Smooth muscle cell (in vitro differentiated cells): Measurements from ENCODE around the gene FTO. TPM values are rescaled to one million over a fixed set of nuclear protein-coding genes. Genes with fewer than 3 reads are reported as not detected.

Source experiments
- DNase-seq: peaks from one replicate; lab custom pipeline; 2025; ENCODE audit not compliant: unreplicated experiment; lab: John Stamatoyannopoulos, UW
- H2AFZ ChIP-seq: fragments of 200-600 bp; sonication (generic); 2 replicates; pipeline ENCODE4 v1.6.0; 2016; ENCODE audit warnings: antibody characterized with exemption, low read depth, mild to moderate bottlenecking
- H3F3A ChIP-seq: fragments of 200-600 bp; sonication (generic); 2 replicates; pipeline ENCODE4 v1.6.0; 2017; ENCODE audit warnings: antibody characterized with exemption, low read depth
- H3K27ac ChIP-seq: fragments of 200-600 bp; sonication (generic); 2 replicates; pipeline ENCODE4 v1.5.1; 2016; ENCODE audit warnings: low read depth, mild to moderate bottlenecking
- H3K27me3 ChIP-seq: fragments of 200-600 bp; sonication (generic); 2 replicates; pipeline ENCODE4 v1.6.1; 2016; ENCODE audit warnings: low read depth, mild to moderate bottlenecking
- H3K36me3 ChIP-seq: fragments of 200-600 bp; sonication (generic); 2 replicates; pipeline ENCODE4 v1.5.1; 2016; ENCODE audit warnings: low read depth
- H3K4me1 ChIP-seq: fragments of 200-600 bp; sonication (generic); 2 replicates; pipeline ENCODE4 v1.5.1; 2016; ENCODE audit warnings: low read depth
- H3K4me2 ChIP-seq: fragments of 200-600 bp; sonication (generic); 2 replicates; pipeline ENCODE4 v1.6.0; 2016; ENCODE audit warnings: mild to moderate bottlenecking
- H3K4me3 ChIP-seq: fragments of 200-600 bp; sonication (generic); 2 replicates; pipeline ENCODE4 v1.5.1; 2016; ENCODE audit warnings: mild to moderate bottlenecking
- H3K79me2 ChIP-seq: fragments of 200-600 bp; sonication (generic); 2 replicates; pipeline ENCODE4 v1.6.0; 2016; ENCODE audit warnings: low read depth, mild to moderate bottlenecking
- H3K9ac ChIP-seq: fragments of 200-600 bp; sonication (generic); 2 replicates; pipeline ENCODE4 v1.6.0; 2016; ENCODE audit warnings: low read depth
- H3K9me3 ChIP-seq: fragments of 200-600 bp; sonication (generic); replicated peaks from 2 replicates; pipeline ENCODE4 v1.5.1; 2016; ENCODE audit warnings: low read depth
- H4K20me1 ChIP-seq: fragments of 200-600 bp; sonication (generic); 2 replicates; pipeline ENCODE4 v1.6.0; 2016; ENCODE audit warnings: low read depth
- CTCF ChIP-seq: fragments of 200-600 bp; sonication (generic); IDR thresholded peaks from 2 replicates; pipeline ENCODE4 v1.5.1; 2017; ENCODE audit warnings: borderline replicate concordance, mild to moderate bottlenecking, antibody characterized with exemption; ENCODE audit not compliant: insufficient read depth, poor library complexity, severe bottlenecking
- WGBS: methylation state at CpG from one replicate; pipeline ENCODE4 v1.1.7; 2016; ENCODE audit warnings: low lambda C conversion rate; 5-methylcytosine and 5-hydroxymethylcytosine counted together
- polyA plus RNA-seq: library from polyadenylated mRNA; unstranded; fragments of >200 nt; fragmentation: Nextera tagmentation; extraction: Ambion mirVana; gene quantifications from 2 replicates; pipeline ENCODE4 v1.2.1, GENCODE V29; 2016
- total RNA-seq: library from RNA; depleted of rRNA; stranded (reverse); fragments of >200 nt; gene quantifications from 2 replicates; pipeline ENCODE4 v1.2.3, GENCODE V29; 2014

The FTO gene
- total and polyA plus RNA-seq, 2 experiments from 2014 or later, result 81.1 to 89.9 TPM

- no peaks in the 10 kb centered on the region for H4K20me1 ChIP-seq
- H2AFZ ChIP-seq, result no peak overlapping the region
- no peaks in the 10 kb centered on the region for H3F3A ChIP-seq
- H3K27ac ChIP-seq, result no peak overlapping the region
- no peaks in the 10 kb centered on the region for H3K9me3 ChIP-seq
- no peak for TF ChIP-seq CTCF
- no peaks in the 10 kb centered on the region for H3K4me1 ChIP-seq
- DNase-seq, result no peak
- no peaks in the 10 kb centered on the region for H3K27me3 ChIP-seq
- H3K36me3 ChIP-seq, result no peaks in the 10 kb centered on the region
- no peaks in the 10 kb centered on the region for H3K79me2 ChIP-seq
- H3K4me3 ChIP-seq, result no peak overlapping the region
- H3K9ac ChIP-seq, result no peak overlapping the region
- 89% methylated on average over 13 of the region's 13 CpGs for WGBS
- H3K4me2 ChIP-seq, result no peak overlapping the region
These were observed 440.1 kb downstream of the FTO start for GRCh38 chr16:54143934-54144571.

GRCh38 chr16:54144572-54144947, 440.6 kb downstream of the FTO start:
- WGBS, result 94% methylated on average over 7 of the region's 7 CpGs
- H3K79me2 ChIP-seq, result no peaks in the 10 kb centered on the region
- H2AFZ ChIP-seq, result no peak overlapping the region

GRCh38 chr16:54145881-54146280, 441.9 kb downstream of the FTO start:
- H3K9me3 ChIP-seq, result no peaks in the 10 kb centered on the region
- no peaks in the 10 kb centered on the region for H3K79me2 ChIP-seq
- no peak for TF ChIP-seq CTCF
- no peak overlapping the region for H3K4me2 ChIP-seq
- no peaks in the 10 kb centered on the region for H3K36me3 ChIP-seq
- H2AFZ ChIP-seq, result no peak overlapping the region
- no peak for DNase-seq
- WGBS, result 96% methylated on average over 4 of the region's 4 CpGs
- no peaks in the 10 kb centered on the region for H4K20me1 ChIP-seq
- no peaks in the 10 kb centered on the region for H3F3A ChIP-seq
- no peak overlapping the region for H3K27ac ChIP-seq
- H3K9ac ChIP-seq, result no peak overlapping the region
- no peaks in the 10 kb centered on the region for H3K4me1 ChIP-seq
- no peaks in the 10 kb centered on the region for H3K27me3 ChIP-seq
- no peak overlapping the region for H3K4me3 ChIP-seq

More at GRCh38 chr16:54144572-54144947, 440.6 kb downstream of the FTO start:
- DNase-seq, result no peak
- Histone ChIP-seq H3K27me3 (no peaks in the 10 kb centered on the region), H3F3A (no peaks in the 10 kb centered on the region), H3K9ac (no peak overlapping the region), H3K4me1 (no peaks in the 10 kb centered on the region), H3K4me2 (no peak overlapping the region), H3K4me3 (no peak overlapping the region), H4K20me1 (no peaks in the 10 kb centered on the region), H3K27ac (no peak overlapping the region), H3K36me3 (no peaks in the 10 kb centered on the region), H3K9me3 (no peaks in the 10 kb centered on the region)
- TF ChIP-seq CTCF, result no peak

GRCh38 chr16:54148974-54149373, 445.0 kb downstream of the FTO start:
- H3K9ac ChIP-seq, result no peak overlapping the region
- no peaks in the 10 kb centered on the region for H3K27me3 ChIP-seq
- TF ChIP-seq CTCF, result no peak
- H3K4me3 ChIP-seq, result no peak overlapping the region
- no peaks in the 10 kb centered on the region for H3K36me3 ChIP-seq
- H3F3A ChIP-seq, result no peaks in the 10 kb centered on the region
- no peaks in the 10 kb centered on the region for H3K79me2 ChIP-seq
- DNase-seq, result no peak
- 96% methylated on average over 4 of the region's 4 CpGs for WGBS
- H3K4me1 ChIP-seq, result peaks cover 4% of the 10 kb centered on the region
- no peaks in the 10 kb centered on the region for H3K9me3 ChIP-seq
- no peaks in the 10 kb centered on the region for H4K20me1 ChIP-seq
- H3K4me2 ChIP-seq, result no peak overlapping the region
- no peak overlapping the region for H2AFZ ChIP-seq
- no peak overlapping the region for H3K27ac ChIP-seq
